Right atrium auricular region (tissue), 2 donors: Measurements from ENCODE around the gene RANGAP1. TPM values are rescaled to one million over a fixed set of nuclear protein-coding genes. Genes with fewer than 3 reads are reported as not detected.
A peak's percentile ranks its signal among the peaks of the same experiment; 100 is the strongest.

ENCODE experiments used
- DNase-seq: peaks from one replicate; pipeline ENCODE4 v3.0.0-alpha.2; 2019; ENCODE audit warnings: low spot score
- H3K27ac ChIP-seq, 2 donors: fragments of 200-600 bp; sonication (generic); 1 replicate in 1 of 2; 2 replicates in 1 of 2; pipeline ENCODE4 v1.5.1; 2016 to 2019
- H3K27me3 ChIP-seq, 2 donors: fragments of 200-600 bp; sonication (generic); one replicate each; pipeline versions ENCODE4 v1.5.1 to v1.6.0; 2017 to 2019
- H3K36me3 ChIP-seq: fragments of 200-600 bp; sonication (generic); one replicate; pipeline ENCODE4 v1.5.1; 2016
- H3K4me1 ChIP-seq, 2 donors: fragments of 200-600 bp; sonication (generic); one replicate each; pipeline versions ENCODE4 v1.5.1 to v1.6.0; 2017 to 2019
- H3K4me3 ChIP-seq, 2 donors: fragments of 200-600 bp; sonication (generic); 1 replicate in 1 of 2; 2 replicates in 1 of 2; pipeline ENCODE4 v1.5.1; 2017 to 2019; ENCODE audit warnings: mild to moderate bottlenecking in 1 of 2, moderate library complexity in 1 of 2
- H3K9me3 ChIP-seq, 2 donors: fragments of 200-600 bp; sonication (generic); one replicate each; pipeline ENCODE4 v1.5.1; 2019
- CTCF ChIP-seq, 2 donors: fragments of 200-600 bp; sonication (generic); IDR thresholded peaks; one replicate each; pipeline ENCODE4 v1.5.1; 2019; ENCODE audit warnings: antibody characterized with exemption in 2 of 2
- total RNA-seq, 2 donors: library from RNA; depleted of rRNA; stranded (reverse); fragments of >200 nt; gene quantifications; one replicate each; pipeline ENCODE4 v1.1.0, GENCODE V29; 2016

The RANGAP1 gene
- total RNA-seq, 2 donors from 2014 or later: 22.3 to 33.3 TPM

- H3K4me3 ChIP-seq: no peak overlapping the region
- no peak overlapping the region for H3K27ac ChIP-seq
- H3K4me1 ChIP-seq: peaks cover 0 to 20% of the 10 kb centered on the region in 2 donors
- TF ChIP-seq CTCF (IDR thresholded peaks at IDR 0.05): no peak
- H3K36me3 ChIP-seq: peaks cover 75% of the 10 kb centered on the region
- H3K27me3 ChIP-seq: no peaks in the 10 kb centered on the region
- no peak for DNase-seq
- no peaks in the 10 kb centered on the region for H3K9me3 ChIP-seq
These were observed 33.6 kb downstream of the RANGAP1 start for GRCh38 chr22:41252365-41252764.

GRCh38 chr22:41250127-41250526 is 35.9 kb downstream of the RANGAP1 start:
- DNase-seq: no peak
- peaks cover 0 to 14% of the 10 kb centered on the region in 2 donors for H3K4me1 ChIP-seq
- H3K27me3 ChIP-seq: no peaks in the 10 kb centered on the region
- no peak for TF ChIP-seq CTCF (IDR thresholded peaks at IDR 0.05)
- H3K36me3 ChIP-seq: peaks cover 60% of the 10 kb centered on the region
- no peak overlapping the region for H3K27ac ChIP-seq
- H3K4me3 ChIP-seq: no peak overlapping the region
- no peaks in the 10 kb centered on the region for H3K9me3 ChIP-seq

GRCh38 chr22:41249442-41249841 is 36.5 kb downstream of the RANGAP1 start:
- no peaks in the 10 kb centered on the region for H3K9me3 ChIP-seq
- H3K36me3 ChIP-seq: peaks cover 56% of the 10 kb centered on the region
- H3K4me1 ChIP-seq: peaks cover 0 to 14% of the 10 kb centered on the region in 2 donors
- no peak for TF ChIP-seq CTCF (IDR thresholded peaks at IDR 0.05)
- no peak for DNase-seq
- no peaks in the 10 kb centered on the region for H3K27me3 ChIP-seq
- H3K4me3 ChIP-seq: no peak overlapping the region
- peak overlapping the region in 1 of 2 donors; percentile 52 for H3K27ac ChIP-seq

- peaks cover 49% of the 10 kb centered on the region for H3K36me3 ChIP-seq
- DNase-seq: no peak
- H3K4me1 ChIP-seq: peaks cover 0 to 14% of the 10 kb centered on the region in 2 donors
- peak overlapping the region; percentile 6 to 52 for H3K27ac ChIP-seq
- H3K9me3 ChIP-seq: no peaks in the 10 kb centered on the region
- no peaks in the 10 kb centered on the region for H3K27me3 ChIP-seq
- H3K4me3 ChIP-seq: no peak overlapping the region
- TF ChIP-seq CTCF (IDR thresholded peaks at IDR 0.05): no peak
These were observed 37.2 kb downstream of the RANGAP1 start for GRCh38 chr22:41248758-41249157.

GRCh38 chr22:41248314-41248713 is 37.7 kb downstream of the RANGAP1 start:
- peak overlapping the region; percentile 6 to 52 for H3K27ac ChIP-seq
- TF ChIP-seq CTCF (IDR thresholded peaks at IDR 0.05): no peak
- H3K4me3 ChIP-seq: no peak overlapping the region
- no peaks in the 10 kb centered on the region for H3K27me3 ChIP-seq
- peaks cover 0 to 14% of the 10 kb centered on the region in 2 donors for H3K4me1 ChIP-seq
- no peak for DNase-seq
- no peaks in the 10 kb centered on the region for H3K9me3 ChIP-seq
- peaks cover 45% of the 10 kb centered on the region for H3K36me3 ChIP-seq

GRCh38 chr22:41247703-41248102 is 38.3 kb downstream of the RANGAP1 start:
- Histone ChIP-seq H3K9me3 (no peaks in the 10 kb centered on the region), H3K4me3 (no peak overlapping the region), H3K27ac (peak overlapping the region; percentile 6 to 52), H3K36me3 (peaks cover 39% of the 10 kb centered on the region), H3K27me3 (no peaks in the 10 kb centered on the region), H3K4me1 (peaks cover 0 to 14% of the 10 kb centered on the region in 2 donors)
- no peak for TF ChIP-seq CTCF (IDR thresholded peaks at IDR 0.05)
- no peak for DNase-seq
